NB4 (cell line): Measurements from ENCODE around the gene ENPEP.

Experiments
- DNase-seq: peaks from one replicate; pipeline ENCODE4 v3.0.0; 2010; ENCODE audit warnings: low read depth
- H3K4me3 ChIP-seq: one replicate; pipeline ENCODE4 v1.5.1; 2011; ENCODE audit warnings: mild to moderate bottlenecking, low read depth, low read length, moderate library complexity
- CTCF ChIP-seq: IDR thresholded peaks from one replicate; pipeline ENCODE4 v1.5.1; 2012; ENCODE audit warnings: low read depth, low read length
- MAX ChIP-seq: IDR thresholded peaks from 2 replicates; pipeline ENCODE4 v1.6.1; 2011; ENCODE audit warnings: low read depth, low read length
- MYC ChIP-seq: IDR thresholded peaks from 2 replicates; pipeline ENCODE4 v1.6.1; 2011; ENCODE audit warnings: low read depth, low read length
- POLR2A ChIP-seq: IDR thresholded peaks from 2 replicates; pipeline ENCODE4 v1.6.1; 2011; ENCODE audit warnings: mild to moderate bottlenecking; ENCODE audit not compliant: insufficient read length; ENCODE audit errors: extremely low read depth

The ENPEP gene

GRCh38 chr4:110612631-110613269, 136.8 kb downstream of the ENPEP start:
- no peak for DNase-seq
- TF ChIP-seq MYC (no peak), POLR2A (no peak), CTCF (no peak), MAX (no peak)
- H3K4me3 ChIP-seq, result no peak overlapping the region

GRCh38 chr4:110613745-110614144, 137.8 kb downstream of the ENPEP start:
- DNase-seq, result no peak
- no peak overlapping the region for H3K4me3 ChIP-seq
- TF ChIP-seq MYC (no peak), POLR2A (no peak), MAX (no peak), CTCF (no peak)

- no peak for TF ChIP-seq MAX
- no peak for TF ChIP-seq CTCF
- TF ChIP-seq POLR2A, result no peak
- no peak for TF ChIP-seq MYC
- no peak overlapping the region for H3K4me3 ChIP-seq
- DNase-seq, result no peak
Observed at GRCh38 chr4:110614173-110614963, 138.4 kb downstream of the ENPEP start.
